HepG2 (cell line): ENCODE data around the gene TEDC2. TPM values are rescaled to one million over a fixed set of nuclear protein-coding genes. Genes with fewer than 3 reads are reported as not detected.
A peak's percentile ranks its signal among the peaks of the same experiment; 100 is the strongest.

Experiments
- AHDC1 ChIP-seq: sonication (generic); formaldehyde crosslinking; IDR thresholded peaks from 2 replicates; pipeline ENCODE4 v1.5.1; 2020; ENCODE audit warnings: mild to moderate bottlenecking, missing genetic modification reagents, borderline replicate concordance
- DNMT1 ChIP-seq: sonication (generic); formaldehyde crosslinking; IDR thresholded peaks from 2 replicates; pipeline ENCODE4 v1.5.1; 2020; ENCODE audit warnings: mild to moderate bottlenecking, missing genetic modification reagents
- ISL2 ChIP-seq: sonication (generic); formaldehyde crosslinking; IDR thresholded peaks from 2 replicates; pipeline ENCODE4 v1.5.0; 2020; ENCODE audit warnings: missing genetic modification reagents
- MAFK ChIP-seq, 2 experiments: IDR thresholded peaks in 1 of 2; conservative IDR thresholded peaks in 1 of 2; 2 replicates each; pipeline ENCODE4 v1.6.1; 2011; ENCODE audit warnings: improper control_type of control experiment in 2 of 2, low read length in 2 of 2
- MAX ChIP-seq: IDR thresholded peaks from 2 replicates; pipeline ENCODE4 v1.6.1; 2012; ENCODE audit warnings: inconsistent platforms
- NCOA5 ChIP-seq: sonication (generic); formaldehyde crosslinking; IDR thresholded peaks from 2 replicates; pipeline ENCODE4 v1.4.0; 2020; ENCODE audit warnings: missing genetic modification reagents
- NR2F1 ChIP-seq, 2 experiments: fragments of 450-650 bp in 1 of 2; formaldehyde crosslinking in 1 of 2; IDR thresholded peaks; 2 replicates each; pipeline versions ENCODE4 v1.5.0 to v1.6.1; 2016 to 2020; ENCODE audit warnings: mild to moderate bottlenecking in 1 of 2, missing compliant biosample characterization in 1 of 2, missing genetic modification reagents in 1 of 2, moderate library complexity in 1 of 2
- SRF ChIP-seq: IDR thresholded peaks from 2 replicates; pipeline ENCODE4 v1.6.1; 2011; ENCODE audit warnings: mild to moderate bottlenecking, low read depth, low read length, moderate library complexity
- TERF1 ChIP-seq: sonication (generic); formaldehyde crosslinking; IDR thresholded peaks from 2 replicates; pipeline ENCODE4 v1.8.0; 2022; ENCODE audit warnings: mild to moderate bottlenecking, missing genetic modification reagents, moderate library complexity
- TFE3 ChIP-seq: IDR thresholded peaks from 2 replicates; pipeline ENCODE4 v1.6.1; 2016
- ZBTB34 ChIP-seq: sonication (generic); formaldehyde crosslinking; IDR thresholded peaks from 2 replicates; pipeline ENCODE4 v1.8.0; 2022; ENCODE audit warnings: mild to moderate bottlenecking, missing genetic modification reagents
- ZFP37 ChIP-seq: sonication (generic); formaldehyde crosslinking; IDR thresholded peaks from 2 replicates; pipeline ENCODE4 v1.4.0; 2020; ENCODE audit warnings: missing genetic modification reagents, borderline replicate concordance
- ZKSCAN1 ChIP-seq: fragments of 150-350 bp; IDR thresholded peaks from 2 replicates; pipeline ENCODE4 v1.6.1; 2014; ENCODE audit warnings: low read length
- ZNF160 ChIP-seq: sonication (generic); formaldehyde crosslinking; IDR thresholded peaks from 2 replicates; pipeline ENCODE4 v1.8.0; 2022; ENCODE audit warnings: mild to moderate bottlenecking, inconsistent platforms, missing genetic modification reagents
- ZNF350 ChIP-seq: sonication (generic); formaldehyde crosslinking; IDR thresholded peaks from 2 replicates; pipeline ENCODE4 v1.4.0; 2020; ENCODE audit warnings: mild to moderate bottlenecking, low read depth, missing genetic modification reagents, borderline replicate concordance
- ZNF639 ChIP-seq: conservative IDR thresholded peaks from 2 replicates; pipeline ENCODE4 v1.6.1; 2018; ENCODE audit warnings: missing genetic modification reagents
- ZNF776 ChIP-seq: sonication (generic); formaldehyde crosslinking; IDR thresholded peaks from 2 replicates; pipeline ENCODE4 v1.4.0; 2020; ENCODE audit warnings: mild to moderate bottlenecking, missing genetic modification reagents
- ZZZ3 ChIP-seq: sonication (generic); formaldehyde crosslinking; IDR thresholded peaks from 2 replicates; pipeline ENCODE4 v1.4.0; 2020; ENCODE audit warnings: missing genetic modification reagents, mild to moderate bottlenecking, borderline replicate concordance
- polyA plus RNA-seq, 8 experiments: library from polyadenylated mRNA; depleted of rRNA in 3 of 8; stranded (reverse) in 7 of 8; unstranded in 1 of 8; fragments of >200 nt; fragmentation: Illumina TruSeq in 4 of 8; extraction: Trizol in 4 of 8; gene quantifications; 2 replicates each; pipeline versions ENCODE4 v1.2.1 to v1.2.3, GENCODE V29; 2011 to 2016; ENCODE audit warnings: low read depth in 4 of 8, missing spikeins in 1 of 8, mixed read lengths in 1 of 8; ENCODE audit not compliant: insufficient read depth in 1 of 8
- total RNA-seq, 5 experiments: library from RNA; depleted of rRNA; stranded (reverse); fragments of >200 nt; fragmentation: Illumina TruSeq; extraction: Trizol; gene quantifications; 2 replicates each; pipeline ENCODE4 v1.2.3, GENCODE V29; 2016; ENCODE audit warnings: low read depth in 1 of 5

The TEDC2 gene
- total and polyA plus RNA-seq, 2 of the 13 experiments (the other 11 are each of a cell fraction or from before 2014, with no cell fraction given) = 6.2 to 24.4 TPM

GRCh38 chr16:2484898-2485508, 25.1 kb downstream of the TEDC2 start (continued):
- TF ChIP-seq TERF1 (CRISPR knock-in tag) = no peak
- no peak for TF ChIP-seq MAFK (conservative IDR thresholded peaks at IDR 0.05 in 1 of 2, IDR thresholded peaks at IDR 0.05 in 1 of 2; ENCODE audit: low read length in 2 of 2)
- TF ChIP-seq ZNF639 (CRISPR knock-in tag) = peak; percentile 47; the same call in 1 of the 2 replicates
- no peak for TF ChIP-seq ZNF776 (CRISPR knock-in tag)
- no peak for TF ChIP-seq DNMT1 (CRISPR knock-in tag)
- TF ChIP-seq ZNF160 = peak; percentile 59; the same call in 1 of the 2 replicates
- TF ChIP-seq ZFP37 (CRISPR knock-in tag) = 0 out of 2 replicates have a peak, but pooled peaks have one; percentile 25
- TF ChIP-seq AHDC1 = peak; percentile 65
- TF ChIP-seq ZKSCAN1 = no peak
- TF ChIP-seq TFE3 (CRISPR knock-in tag) = peak; percentile 37
- no peak for TF ChIP-seq ZBTB34 (CRISPR knock-in tag)
- no peak for TF ChIP-seq ZZZ3 (CRISPR knock-in tag)
- no peak for TF ChIP-seq SRF
- TF ChIP-seq ZNF350 (CRISPR knock-in tag) = peak; percentile 79
- no peak for TF ChIP-seq NCOA5 (CRISPR knock-in tag)
- TF ChIP-seq MAX = peak; percentile 59
- TF ChIP-seq ISL2 (CRISPR knock-in tag) = peak; percentile 45; the same call in 1 of the 2 replicates
- TF ChIP-seq NR2F1 (CRISPR knock-in tag; IDR thresholded peaks at IDR 0.05) = peak; percentile 94 to 95
